Astrocyte (in vitro differentiated cells and primary cell): ENCODE results near the gene EXD3. TPM values are rescaled to one million over a fixed set of nuclear protein-coding genes. Genes with fewer than 3 reads are reported as not detected.

ENCODE experiments used
- DNase-seq: peaks from one replicate; pipeline ENCODE4 v3.0.0-alpha.2; 2010; ENCODE audit warnings: low read depth
- FAIRE-seq: peaks from 2 replicates; lab custom pipeline; 2011; peaks lifted over from hg19 to GRCh38; lab: Jason Lieb, UNC
- H2AFZ ChIP-seq: 2 replicates; pipeline ENCODE4 v1.6.0; 2012; ENCODE audit warnings: low read depth, low read length, inconsistent platforms
- H3K27ac ChIP-seq: 2 replicates; pipeline ENCODE4 v1.5.1; 2011; ENCODE audit warnings: low read depth, low read length, inconsistent platforms
- H3K27me3 ChIP-seq: 2 replicates; pipeline ENCODE4 v1.6.0; 2011; ENCODE audit warnings: low read length, inconsistent platforms; ENCODE audit not compliant: insufficient read depth
- H3K36me3 ChIP-seq: 2 replicates; pipeline ENCODE4 v1.5.1; 2011; ENCODE audit warnings: low read length, inconsistent platforms; ENCODE audit not compliant: insufficient read depth
- H3K4me1 ChIP-seq: 2 replicates; pipeline ENCODE4 v1.5.1; 2011; ENCODE audit warnings: low read length, inconsistent platforms; ENCODE audit not compliant: insufficient read depth
- H3K4me2 ChIP-seq: 2 replicates; pipeline ENCODE4 v1.6.0; 2012; ENCODE audit warnings: low read length, inconsistent platforms
- H3K4me3 ChIP-seq: 2 replicates; pipeline ENCODE4 v1.5.1; 2011; ENCODE audit warnings: low read depth, mild to moderate bottlenecking, low read length, inconsistent platforms; ENCODE audit not compliant: insufficient read depth
- H3K79me2 ChIP-seq: 2 replicates; pipeline ENCODE4 v1.6.0; 2012; ENCODE audit warnings: mild to moderate bottlenecking, low read length, inconsistent platforms; ENCODE audit not compliant: insufficient read depth
- H3K9ac ChIP-seq: 2 replicates; pipeline ENCODE4 v1.6.0; 2012; ENCODE audit warnings: mild to moderate bottlenecking, low read length, inconsistent platforms
- H3K9me3 ChIP-seq: 2 replicates; pipeline ENCODE4 v1.5.1; 2012; ENCODE audit warnings: low read depth, mild to moderate bottlenecking, low read length, inconsistent platforms; ENCODE audit not compliant: insufficient read depth
- H4K20me1 ChIP-seq: 2 replicates; pipeline ENCODE4 v1.6.0; 2012; ENCODE audit warnings: low read length, inconsistent platforms; ENCODE audit not compliant: insufficient read depth
- H3K27ac Mint-ChIP-seq: one replicate; pipeline ENCODE4 v1.8.0; 2021; ENCODE audit warnings: mild to moderate bottlenecking, mixed read lengths; ENCODE audit not compliant: unreplicated experiment
- H3K27me3 Mint-ChIP-seq: one replicate; pipeline ENCODE4 v1.8.0; 2021; ENCODE audit warnings: low read depth, mixed read lengths; ENCODE audit not compliant: unreplicated experiment
- H3K36me3 Mint-ChIP-seq: one replicate; pipeline ENCODE4 v1.8.0; 2021; ENCODE audit warnings: low read depth, mixed read lengths; ENCODE audit not compliant: unreplicated experiment
- H3K4me1 Mint-ChIP-seq: one replicate; pipeline ENCODE4 v1.8.0; 2021; ENCODE audit warnings: low read depth, mixed read lengths; ENCODE audit not compliant: unreplicated experiment
- H3K4me3 Mint-ChIP-seq: one replicate; pipeline ENCODE4 v1.8.0; 2021; ENCODE audit warnings: mild to moderate bottlenecking, moderate library complexity, mixed read lengths; ENCODE audit not compliant: unreplicated experiment
- H3K9me3 Mint-ChIP-seq: one replicate; pipeline ENCODE4 v1.8.0; 2021; ENCODE audit warnings: mild to moderate bottlenecking, mixed read lengths; ENCODE audit not compliant: unreplicated experiment
- CTCF ChIP-seq: IDR thresholded peaks from 2 replicates; pipeline ENCODE4 v1.5.1; 2011; ENCODE audit warnings: low read depth, mild to moderate bottlenecking, inconsistent platforms, low read length, moderate library complexity; ENCODE audit not compliant: insufficient read depth
- EZH2 ChIP-seq: IDR thresholded peaks from 2 replicates; pipeline ENCODE4 v1.6.1; 2012; ENCODE audit warnings: mild to moderate bottlenecking, low read length, inconsistent platforms; ENCODE audit not compliant: insufficient read depth
- total RNA-seq: library from RNA; stranded (reverse); gene quantifications from 2 replicates; pipeline ENCODE4 v1.2.1, GENCODE V29; 2021

Gene EXD3
- total RNA-seq, 1 donor from 2014 or later, result 8.5 TPM

- no peaks in the 10 kb centered on the region for H3K4me1 Mint-ChIP-seq
- FAIRE-seq, result no peak
Measured at GRCh38 chr9:137372693-137373610, 50.0 kb downstream of the EXD3 start.

GRCh38 chr9:137371946-137372651, 50.9 kb downstream of the EXD3 start:
- no peak for FAIRE-seq
- H4K20me1 ChIP-seq, result peaks cover 3% of the 10 kb centered on the region
- peaks cover 2% of the 10 kb centered on the region for H3K36me3 ChIP-seq
- H3K9me3 ChIP-seq, result peaks cover 4% of the 10 kb centered on the region
- peaks cover 6% of the 10 kb centered on the region for H3K36me3 Mint-ChIP-seq
- no peak overlapping the region for H3K4me3 ChIP-seq
- no peaks in the 10 kb centered on the region for H3K4me1 ChIP-seq
- no peak overlapping the region for H3K27ac Mint-ChIP-seq
- H3K9me3 Mint-ChIP-seq, result peaks cover 5% of the 10 kb centered on the region
- peaks cover 2% of the 10 kb centered on the region for H3K27me3 ChIP-seq
- no peaks in the 10 kb centered on the region for H3K79me2 ChIP-seq
- H3K4me2 ChIP-seq, result no peak overlapping the region
- H3K27ac ChIP-seq, result no peak overlapping the region
- DNase-seq, result no peak
- H3K4me1 Mint-ChIP-seq, result no peaks in the 10 kb centered on the region
- H3K27me3 Mint-ChIP-seq, result peaks cover 2% of the 10 kb centered on the region
- no peak overlapping the region for H3K9ac ChIP-seq
- no peak for TF ChIP-seq CTCF
- no peak for TF ChIP-seq EZH2
- H2AFZ ChIP-seq, result no peak overlapping the region
- no peak overlapping the region for H3K4me3 Mint-ChIP-seq

More at GRCh38 chr9:137372693-137373610, 50.0 kb downstream of the EXD3 start:
- Histone ChIP-seq H3K27ac (no peak overlapping the region), H3K79me2 (no peaks in the 10 kb centered on the region), H3K4me1 (no peaks in the 10 kb centered on the region), H2AFZ (no peak overlapping the region), H3K27me3 (peaks cover 2% of the 10 kb centered on the region), H4K20me1 (peaks cover 3% of the 10 kb centered on the region), H3K4me2 (no peak overlapping the region), H3K9me3 (peaks cover 4% of the 10 kb centered on the region), H3K36me3 (peaks cover 2% of the 10 kb centered on the region), H3K9ac (no peak overlapping the region), H3K4me3 (no peak overlapping the region)
- Mint-ChIP-seq H3K27ac (no peak overlapping the region), H3K36me3 (peaks cover 6% of the 10 kb centered on the region), H3K27me3 (peaks cover 2% of the 10 kb centered on the region), H3K9me3 (peaks cover 5% of the 10 kb centered on the region), H3K4me3 (no peak overlapping the region)
- DNase-seq, result no peak
- no peak for TF ChIP-seq CTCF
- no peak for TF ChIP-seq EZH2
